D721Med (cell line): ENCODE measurements around the gene NCKIPSD.

Experiments used
- DNase-seq: peaks from one replicate; pipeline ENCODE4 v3.0.0; 2011; ENCODE audit warnings: low spot score; ENCODE audit not compliant: insufficient read length
- FAIRE-seq: peaks from 2 replicates; lab custom pipeline; 2011; peaks lifted over from hg19 to GRCh38; lab: Jason Lieb, UNC
- CTCF ChIP-seq: IDR thresholded peaks from 2 replicates; pipeline ENCODE4 v1.5.1; 2012; ENCODE audit warnings: mild to moderate bottlenecking, control low read depth; ENCODE audit not compliant: insufficient read depth; ENCODE audit errors: missing control alignments

Gene NCKIPSD

GRCh38 chr3:48660800-48661400 is 24.8 kb downstream of the NCKIPSD start:
- FAIRE-seq, result no peak
- TF ChIP-seq CTCF, result no peak
- DNase-seq, result no peak

GRCh38 chr3:48656841-48657281 is 28.9 kb downstream of the NCKIPSD start:
- DNase-seq, result no peak
- no peak for FAIRE-seq
- no peak for TF ChIP-seq CTCF

GRCh38 chr3:48656061-48656840 is 29.5 kb downstream of the NCKIPSD start:
- DNase-seq (no peak), FAIRE-seq (no peak)
- TF ChIP-seq CTCF, result no peak

- FAIRE-seq (no peak), DNase-seq (no peak)
Measured at GRCh38 chr3:48655606-48656005, 30.1 kb downstream of the NCKIPSD start.

GRCh38 chr3:48655063-48655462 is 30.7 kb downstream of the NCKIPSD start:
- DNase-seq (no peak), FAIRE-seq (no peak)
- no peak for TF ChIP-seq CTCF

More at GRCh38 chr3:48655606-48656005, 30.1 kb downstream of the NCKIPSD start:
- no peak for TF ChIP-seq CTCF

GRCh38 chr3:48652923-48653715 is 32.6 kb downstream of the NCKIPSD start:
- TF ChIP-seq CTCF, result no peak
- no peak for FAIRE-seq
- no peak for DNase-seq
